ENCODE data around the gene TMED5.

GRCh38 chr1:93190432-93190831 is 10.2 kb upstream of the TMED5 start:
- TF ChIP-seq, protein P1, sequence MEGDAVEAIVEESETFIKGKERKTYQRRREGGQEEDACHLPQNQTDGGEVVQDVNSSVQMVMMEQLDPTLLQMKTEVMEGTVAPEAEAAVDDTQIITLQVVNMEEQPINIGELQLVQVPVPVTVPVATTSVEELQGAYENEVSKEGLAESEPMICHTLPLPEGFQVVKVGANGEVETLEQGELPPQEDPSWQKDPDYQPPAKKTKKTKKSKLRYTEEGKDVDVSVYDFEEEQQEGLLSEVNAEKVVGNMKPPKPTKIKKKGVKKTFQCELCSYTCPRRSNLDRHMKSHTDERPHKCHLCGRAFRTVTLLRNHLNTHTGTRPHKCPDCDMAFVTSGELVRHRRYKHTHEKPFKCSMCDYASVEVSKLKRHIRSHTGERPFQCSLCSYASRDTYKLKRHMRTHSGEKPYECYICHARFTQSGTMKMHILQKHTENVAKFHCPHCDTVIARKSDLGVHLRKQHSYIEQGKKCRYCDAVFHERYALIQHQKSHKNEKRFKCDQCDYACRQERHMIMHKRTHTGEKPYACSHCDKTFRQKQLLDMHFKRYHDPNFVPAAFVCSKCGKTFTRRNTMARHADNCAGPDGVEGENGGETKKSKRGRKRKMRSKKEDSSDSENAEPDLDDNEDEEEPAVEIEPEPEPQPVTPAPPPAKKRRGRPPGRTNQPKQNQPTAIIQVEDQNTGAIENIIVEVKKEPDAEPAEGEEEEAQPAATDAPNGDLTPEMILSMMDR (IDR thresholded peaks at IDR 0.05), result no peak
- no peak for TF ChIP-seq POLR2A (IDR thresholded peaks at IDR 0.05)

Data from vagina (tissue), 2 donors.